Measurements from ENCODE around the gene MRTFA.

The MRTFA gene

DNA sequence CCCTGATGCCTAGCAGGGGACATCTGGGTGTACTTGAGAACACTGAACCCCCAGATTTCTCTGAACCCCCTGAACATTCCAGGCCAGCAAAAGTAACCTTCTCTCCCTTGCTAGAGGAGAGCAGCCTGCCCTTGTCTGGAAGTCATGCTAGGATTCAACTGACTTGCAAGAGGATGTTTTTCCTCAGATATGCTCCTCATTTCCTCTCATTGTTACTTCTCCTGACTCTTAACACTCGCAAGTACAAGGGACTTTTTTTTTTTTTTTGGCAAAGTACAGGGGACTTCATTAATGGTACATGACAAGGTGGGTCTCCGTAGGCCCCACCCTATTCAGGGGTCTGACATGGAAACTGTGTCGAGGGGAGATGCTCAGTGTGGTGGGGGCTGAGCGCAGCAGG, 36.5 kb upstream of the MRTFA start:
- Histone ChIP-seq H3K4me3 (ENCODE audit: low read depth, low read length) (no peak overlapping the region), H3K27ac (no peak overlapping the region)
- in situ Hi-C loops (cut with HindIII; ENCODE audit: low pct_ligation_motif_present, low sequenced_read_pairs), result no loop called here

DNA sequence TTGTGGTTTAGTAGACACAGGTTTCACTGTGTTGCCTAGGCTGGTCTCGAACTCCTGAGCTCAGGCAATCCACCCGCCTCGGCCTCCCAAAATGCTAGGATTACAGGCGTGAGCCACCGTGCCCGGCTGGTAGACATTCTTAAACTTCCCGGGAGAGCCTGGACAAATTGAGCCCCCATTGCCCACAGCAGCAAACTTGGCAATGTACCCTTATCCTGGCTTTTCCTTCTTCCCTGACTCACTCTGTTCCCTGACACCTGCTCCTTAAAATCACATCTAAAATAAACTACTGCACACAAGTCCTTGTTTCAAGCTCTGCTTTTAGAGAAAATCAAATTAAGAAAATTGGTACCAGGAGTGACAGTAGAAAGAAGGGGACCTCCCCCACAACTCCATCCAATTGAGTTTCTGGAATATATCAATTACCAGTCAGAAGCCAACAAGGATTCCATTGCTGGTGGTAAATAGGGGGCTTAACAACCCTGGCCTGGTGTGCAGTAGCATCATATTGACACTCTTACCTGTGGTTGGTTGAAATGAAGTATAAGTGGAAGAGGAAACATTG, 35.4 kb upstream of the MRTFA start:
- no peaks in the 10 kb centered on the region for H3K27me3 ChIP-seq (replicated peaks)
- H3K4me3 ChIP-seq (ENCODE audit: low read depth, low read length), result no peak overlapping the region
- H3K36me3 ChIP-seq (replicated peaks), result no peaks in the 10 kb centered on the region
- TF ChIP-seq, protein P1, sequence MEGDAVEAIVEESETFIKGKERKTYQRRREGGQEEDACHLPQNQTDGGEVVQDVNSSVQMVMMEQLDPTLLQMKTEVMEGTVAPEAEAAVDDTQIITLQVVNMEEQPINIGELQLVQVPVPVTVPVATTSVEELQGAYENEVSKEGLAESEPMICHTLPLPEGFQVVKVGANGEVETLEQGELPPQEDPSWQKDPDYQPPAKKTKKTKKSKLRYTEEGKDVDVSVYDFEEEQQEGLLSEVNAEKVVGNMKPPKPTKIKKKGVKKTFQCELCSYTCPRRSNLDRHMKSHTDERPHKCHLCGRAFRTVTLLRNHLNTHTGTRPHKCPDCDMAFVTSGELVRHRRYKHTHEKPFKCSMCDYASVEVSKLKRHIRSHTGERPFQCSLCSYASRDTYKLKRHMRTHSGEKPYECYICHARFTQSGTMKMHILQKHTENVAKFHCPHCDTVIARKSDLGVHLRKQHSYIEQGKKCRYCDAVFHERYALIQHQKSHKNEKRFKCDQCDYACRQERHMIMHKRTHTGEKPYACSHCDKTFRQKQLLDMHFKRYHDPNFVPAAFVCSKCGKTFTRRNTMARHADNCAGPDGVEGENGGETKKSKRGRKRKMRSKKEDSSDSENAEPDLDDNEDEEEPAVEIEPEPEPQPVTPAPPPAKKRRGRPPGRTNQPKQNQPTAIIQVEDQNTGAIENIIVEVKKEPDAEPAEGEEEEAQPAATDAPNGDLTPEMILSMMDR (IDR thresholded peaks at IDR 0.05; ENCODE audit: low read depth, low read length, missing control alignments), result no peak
- DNase-seq, result no peak
- in situ Hi-C loops (cut with HindIII; ENCODE audit: low pct_ligation_motif_present, low sequenced_read_pairs), result no loop called here
- H3K27ac ChIP-seq, result no peak overlapping the region

More for the DNA sequence above, 36.5 kb upstream of the MRTFA start:
- no peak for DNase-seq
- no peaks in the 10 kb centered on the region for H3K36me3 ChIP-seq (replicated peaks)
- H3K27me3 ChIP-seq (replicated peaks), result no peaks in the 10 kb centered on the region
- TF ChIP-seq, protein P1 (IDR thresholded peaks at IDR 0.05; ENCODE audit: low read depth, low read length, missing control alignments), result no peak

DNA sequence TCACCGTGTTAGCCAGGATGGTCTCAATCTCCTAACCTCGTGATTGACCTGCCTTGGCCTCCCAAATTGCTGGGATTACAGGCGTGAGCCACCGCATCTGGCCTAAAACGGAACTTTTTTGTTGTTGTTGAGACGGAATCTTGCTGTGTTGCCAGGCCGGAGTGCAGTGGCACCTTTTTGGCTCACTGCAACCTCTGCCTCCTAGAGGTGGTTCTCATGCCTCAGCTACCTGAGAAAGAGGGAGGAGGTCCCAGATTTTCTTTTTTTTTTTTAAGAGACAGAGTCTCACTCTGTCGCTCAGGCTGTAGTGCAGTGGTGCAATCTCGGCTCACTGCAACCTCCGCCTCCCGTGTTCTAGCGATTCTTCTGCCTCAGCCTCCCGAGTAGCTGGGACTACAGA, 34.9 kb upstream of the MRTFA start:
- Histone ChIP-seq H3K27me3 (replicated peaks) (no peaks in the 10 kb centered on the region), H3K27ac (no peak overlapping the region), H3K4me3 (ENCODE audit: low read depth, low read length) (no peak overlapping the region), H3K36me3 (replicated peaks) (no peaks in the 10 kb centered on the region)
- TF ChIP-seq, protein P1 (IDR thresholded peaks at IDR 0.05; ENCODE audit: low read depth, low read length, missing control alignments), result no peak
- no peak for DNase-seq
- in situ Hi-C loops (cut with HindIII; ENCODE audit: low pct_ligation_motif_present, low sequenced_read_pairs), result no loop called here

DNA sequence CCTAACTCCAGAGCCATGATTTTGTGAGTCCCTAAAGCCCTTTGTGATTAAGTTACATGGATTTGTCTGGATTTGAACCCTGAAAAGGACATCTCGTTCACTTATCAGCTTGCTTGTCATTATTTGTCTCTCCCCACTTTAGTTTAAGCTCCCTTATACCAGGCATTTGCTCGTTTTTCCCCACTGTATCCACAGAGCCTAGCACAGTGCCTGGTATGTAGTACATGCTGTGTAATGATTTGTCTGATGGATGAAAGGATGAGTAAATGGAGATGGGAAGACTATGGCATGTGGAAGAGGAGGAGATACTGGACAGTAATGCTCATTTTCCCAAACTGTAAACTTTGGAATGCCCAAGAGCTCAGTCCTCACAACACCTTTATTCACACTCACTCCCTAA, 33.5 kb upstream of the MRTFA start:
- DNase-seq, result no peak
- H3K4me3 ChIP-seq (ENCODE audit: low read depth, low read length), result no peak overlapping the region
- H3K27me3 ChIP-seq (replicated peaks), result no peaks in the 10 kb centered on the region
- no peak overlapping the region for H3K27ac ChIP-seq
- TF ChIP-seq, protein P1 (IDR thresholded peaks at IDR 0.05; ENCODE audit: low read depth, low read length, missing control alignments), result no peak
- in situ Hi-C loops (cut with HindIII; ENCODE audit: low pct_ligation_motif_present, low sequenced_read_pairs), result no loop called here
- no peaks in the 10 kb centered on the region for H3K36me3 ChIP-seq (replicated peaks)

DNA sequence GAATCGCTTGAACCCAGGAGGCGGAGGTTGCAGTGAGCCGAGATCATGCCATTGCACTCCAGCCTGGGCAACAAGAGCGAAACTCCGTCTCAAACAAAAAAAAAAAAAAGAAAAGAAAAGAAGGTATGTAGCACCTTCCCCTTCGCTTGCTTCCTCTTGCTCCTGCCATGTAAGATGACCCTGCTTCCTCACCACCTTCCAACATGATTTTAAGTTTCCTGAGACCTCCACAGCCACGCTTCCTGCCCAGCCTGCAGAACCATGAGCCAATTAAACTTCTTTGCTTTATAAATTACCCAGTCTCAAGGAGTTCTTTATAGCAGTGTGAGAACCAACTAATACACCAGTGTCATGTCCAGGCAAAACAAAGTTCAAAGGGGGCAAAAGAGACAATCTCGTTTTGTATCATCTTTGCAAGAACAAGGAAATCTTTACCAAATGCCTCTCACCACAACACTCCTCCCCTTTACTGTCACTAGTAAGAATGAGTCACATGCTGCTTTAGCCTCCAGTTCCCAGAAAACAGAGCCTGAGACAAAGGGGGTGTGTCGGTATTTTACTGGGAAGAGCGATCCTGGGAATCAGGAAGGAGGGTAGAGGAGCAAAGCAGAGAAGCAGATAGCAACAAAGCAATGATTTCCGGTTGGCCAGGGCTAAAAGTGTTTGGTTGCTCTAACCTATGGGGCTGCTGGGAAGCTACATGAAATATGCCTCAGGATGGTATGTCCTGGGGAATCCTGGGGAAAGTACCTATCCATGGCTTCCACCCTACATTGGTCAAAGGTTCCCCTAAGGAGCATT, 32.3 kb upstream of the MRTFA start:
- no peaks in the 10 kb centered on the region for H3K36me3 ChIP-seq (replicated peaks)
- no peak overlapping the region for H3K27ac ChIP-seq
- in situ Hi-C loops (cut with HindIII; ENCODE audit: low pct_ligation_motif_present, low sequenced_read_pairs), result no loop called here
- no peaks in the 10 kb centered on the region for H3K27me3 ChIP-seq (replicated peaks)
- no peak overlapping the region for H3K4me3 ChIP-seq (ENCODE audit: low read depth, low read length)
- DNase-seq, result peak; percentile 64
- TF ChIP-seq, protein P1 (IDR thresholded peaks at IDR 0.05; ENCODE audit: low read depth, low read length, missing control alignments), result no peak

Data from brain microvascular endothelial cell (primary cell).